Psoas muscle (tissue), 8 donors: ENCODE data around the gene POU1F1. TPM values are rescaled to one million over a fixed set of nuclear protein-coding genes. Genes with fewer than 3 reads are reported as not detected.

ENCODE experiments used
- ATAC-seq, 4 donors: fragments of 200-7000 bp; cut with Tn5 transposase; one replicate each; pipeline ENCODE4 v1.9.1; 2020; ENCODE audit warnings: moderate library complexity in 3 of 4, mild to moderate bottlenecking in 2 of 4
- DNase-seq, 2 donors: peaks; one replicate each; pipeline ENCODE4 v3.0.0-alpha.2; 2020
- H3K27ac ChIP-seq: fragments of 200-600 bp; one replicate; pipeline ENCODE4 v1.8.0; 2022
- H3K27me3 ChIP-seq, 3 donors: fragments of 200-600 bp in 1 of 3; one replicate each; pipeline versions ENCODE4 v1.6.1 to v1.8.0; 2013 to 2022; ENCODE audit warnings: low read length in 2 of 3, mild to moderate bottlenecking in 2 of 3, moderate library complexity in 1 of 3; ENCODE audit not compliant: insufficient read depth in 3 of 3
- H3K36me3 ChIP-seq, 2 donors: fragments of 200-600 bp in 1 of 2; one replicate each; pipeline versions ENCODE4 v1.6.1 to v1.8.0; 2013 to 2022; ENCODE audit warnings: low read depth in 1 of 2, mild to moderate bottlenecking in 1 of 2, moderate library complexity in 1 of 2; ENCODE audit not compliant: insufficient read depth in 1 of 2
- H3K4me1 ChIP-seq: fragments of 200-600 bp; one replicate; pipeline ENCODE4 v1.8.0; 2022
- H3K4me3 ChIP-seq: fragments of 200-600 bp; one replicate; pipeline ENCODE4 v1.8.0; 2022; ENCODE audit warnings: mild to moderate bottlenecking
- H3K9me3 ChIP-seq: fragments of 200-600 bp; one replicate; pipeline ENCODE4 v1.8.0; 2022
- CTCF ChIP-seq: fragments of 200-600 bp; IDR thresholded peaks from one replicate; pipeline ENCODE4 v1.8.0; 2022; ENCODE audit warnings: antibody characterized with exemption
- WGBS, 3 donors: extraction: QIAGEN DNeasy Blood & Tissue Kit; methylation state at CpG; one replicate each; pipeline versions ENCODE4 v1.1.6 to v1.1.7; 2013; 5-methylcytosine and 5-hydroxymethylcytosine counted together
- intact Hi-C, 2 donors: fragments of 100-400 bp; cut with DNase I; formaldehyde crosslinking; loops; one replicate each; pipeline versions ENCODE4 v1.11.0 to v1.14.2; 2022
- polyA plus RNA-seq, 3 donors: library from polyadenylated mRNA; stranded (reverse); fragments of 200-250 nt; gene quantifications; one replicate each; pipeline ENCODE4 v1.2.3, GENCODE V29; 2013
- total RNA-seq, 4 donors: library from RNA; stranded (reverse); fragmentation: NEBNext Ultra II Directional in 2 of 4; extraction: Animal tissue kit (Norgen Biotek cat#: 25700) in 2 of 4; gene quantifications; one replicate each; pipeline versions ENCODE4 v1.2.1 to v1.2.4, GENCODE V29; 2021 to 2023
- donor health status: healthy with polysubstance abuse.
- donor health status: DM: no; HTN: no; CAD: no; lungs with moderate emphysema.
- donor health status: Bipolar disorder and iron deficiency.
- donor health status: healthy.
- donor health status: DM: yes; HTN: yes; CAD: no.
- donor health status: DM: no; HTN: no; CAD: no.
- donor health status: DM: no; HTN: no; CAD: no.
- donor health status: DM: yes; HTN: yes; CAD: no.

POU1F1 gene
- total and polyA plus RNA-seq, 7 donors, result 0.01 TPM; not detected in 6

GRCh38 chr3:87236093-87236492 is 40.3 kb downstream of the POU1F1 start:
- H3K4me1 ChIP-seq, result peaks cover 18% of the 10 kb centered on the region
- no peaks in the 10 kb centered on the region for H3K9me3 ChIP-seq
- intact Hi-C loops, result no loop called here
- WGBS, 3 donors, result 89 to 95% (median 92%) methylated on average over 1 of the region's 1 CpG
- ATAC-seq (no peak), DNase-seq (no peak)
- no peak overlapping the region for H3K4me3 ChIP-seq
- no peak for TF ChIP-seq CTCF
- H3K27me3 ChIP-seq, result no peaks in the 10 kb centered on the region
- no peak overlapping the region for H3K27ac ChIP-seq
- H3K36me3 ChIP-seq, result peaks cover 0 to 6% of the 10 kb centered on the region in 2 donors

- TF ChIP-seq CTCF, result no peak
- WGBS, 3 donors, result 88 to 90% (median 89%) methylated on average over 1 of the region's 1 CpG
- H3K27ac ChIP-seq, result no peak overlapping the region
- H3K4me1 ChIP-seq, result peaks cover 26% of the 10 kb centered on the region
- no peak for ATAC-seq
- intact Hi-C loops, result no loop called here
- H3K9me3 ChIP-seq, result no peaks in the 10 kb centered on the region
- no peak overlapping the region for H3K4me3 ChIP-seq
- H3K36me3 ChIP-seq, result no peaks in the 10 kb centered on the region
- no peak for DNase-seq
- H3K27me3 ChIP-seq, result no peaks in the 10 kb centered on the region
Measured at GRCh38 chr3:87233805-87234204, 42.6 kb downstream of the POU1F1 start.

- 65 to 91% (median 72%) methylated on average over 1 of the region's 1 CpG for WGBS, 3 donors
Measured at GRCh38 chr3:87229113-87229512, 47.3 kb downstream of the POU1F1 start.

GRCh38 chr3:87228316-87228715 is 48.1 kb downstream of the POU1F1 start:
- peak overlapping the region; percentile 81 for H3K4me3 ChIP-seq
- H3K4me1 ChIP-seq, result peaks cover 35% of the 10 kb centered on the region
- no peaks in the 10 kb centered on the region for H3K9me3 ChIP-seq
- H3K36me3 ChIP-seq, result no peaks in the 10 kb centered on the region
- 5 to 25% (median 10%) methylated on average over 1 of the region's 1 CpG for WGBS, 3 donors
- TF ChIP-seq CTCF, result no peak
- DNase-seq (no peak), ATAC-seq (no peak)
- H3K27ac ChIP-seq, result no peak overlapping the region
- intact Hi-C loops, result no loop called here
- no peaks in the 10 kb centered on the region for H3K27me3 ChIP-seq

More at GRCh38 chr3:87229113-87229512, 47.3 kb downstream of the POU1F1 start:
- intact Hi-C loops, result no loop called here
- peaks cover 39% of the 10 kb centered on the region for H3K4me1 ChIP-seq
- no peak overlapping the region for H3K27ac ChIP-seq
- no peaks in the 10 kb centered on the region for H3K36me3 ChIP-seq
- H3K4me3 ChIP-seq, result peak overlapping the region; percentile 81
- no peaks in the 10 kb centered on the region for H3K27me3 ChIP-seq
- ATAC-seq (no peak), DNase-seq (no peak)
- TF ChIP-seq CTCF, result no peak
- H3K9me3 ChIP-seq, result no peaks in the 10 kb centered on the region

- H3K36me3 ChIP-seq, result no peaks in the 10 kb centered on the region
- no peaks in the 10 kb centered on the region for H3K27me3 ChIP-seq
- H3K4me1 ChIP-seq, result peaks cover 31% of the 10 kb centered on the region
- H3K4me3 ChIP-seq, result peak overlapping the region; percentile 81
- peak overlapping the region; percentile 93 for H3K27ac ChIP-seq
- 0 to 2% (median 1%) methylated on average over 3 of the region's 3 CpGs for WGBS, 3 donors
- H3K9me3 ChIP-seq, result no peaks in the 10 kb centered on the region
- TF ChIP-seq CTCF, result no peak
- intact Hi-C loops, result no loop called here
- ATAC-seq (peak in 1 of 4 donors; percentile 8), DNase-seq (no peak)
Measured at GRCh38 chr3:87227835-87228144, 48.6 kb downstream of the POU1F1 start.
